Keratinocyte (primary cell): ENCODE measurements around the gene BTBD6. TPM values are rescaled to one million over a fixed set of nuclear protein-coding genes. Genes with fewer than 3 reads are reported as not detected.
"Not testable (repeated sequence)": the region's sequence is repeated elsewhere in the genome, so short reads cannot be mapped to it uniquely, and the experiment has no call there.

Source experiments
- DNase-seq: peaks from one replicate; pipeline ENCODE4 v3.0.0-alpha.2; 2011; ENCODE audit warnings: low read depth, missing footprints, low spot score
- FAIRE-seq: peaks from 2 replicates; lab custom pipeline; 2011; peaks lifted over from hg19 to GRCh38; lab: Jason Lieb, UNC
- H2AFZ ChIP-seq: 2 replicates; pipeline ENCODE4 v1.6.0; 2012; ENCODE audit warnings: low read length, control low read depth, inconsistent platforms; ENCODE audit not compliant: control insufficient read depth
- H3K27ac ChIP-seq: 2 replicates; pipeline ENCODE4 v1.5.1; 2011; ENCODE audit warnings: low read length; ENCODE audit not compliant: control insufficient read depth, insufficient read depth
- H3K27me3 ChIP-seq: 3 replicates; pipeline ENCODE4 v1.6.0; 2011; ENCODE audit warnings: low read length; ENCODE audit not compliant: control insufficient read depth, insufficient read depth; ENCODE audit errors: extremely low read depth
- H3K36me3 ChIP-seq, 2 experiments: 2 replicates in 1 of 2; 3 replicates in 1 of 2; pipeline ENCODE4 v1.5.1; 2011; ENCODE audit warnings: low read length in 2 of 2, mild to moderate bottlenecking in 1 of 2; ENCODE audit not compliant: control insufficient read depth in 2 of 2, insufficient read depth in 2 of 2; ENCODE audit errors: extremely low read depth in 1 of 2
- H3K4me1 ChIP-seq: 3 replicates; pipeline ENCODE4 v1.5.1; 2011; ENCODE audit warnings: low read length; ENCODE audit not compliant: control insufficient read depth, insufficient read depth; ENCODE audit errors: extremely low read depth
- H3K4me2 ChIP-seq: 3 replicates; pipeline ENCODE4 v1.6.0; 2011; ENCODE audit warnings: low read depth, low read length; ENCODE audit not compliant: control insufficient read depth, insufficient read depth; ENCODE audit errors: extremely low read depth
- H3K4me3 ChIP-seq, 3 experiments: fragments of 200-600 bp in 1 of 3; sonication (generic) in 1 of 3; 2 replicates in 2 of 3; 3 replicates in 1 of 3; pipeline ENCODE4 v1.5.1; 2011 to 2016; ENCODE audit warnings: low read length in 3 of 3, mild to moderate bottlenecking in 3 of 3, control low read depth in 2 of 3, inconsistent platforms in 1 of 3, low read depth in 1 of 3, mixed read lengths in 1 of 3, mixed run types in 1 of 3, moderate library complexity in 1 of 3; ENCODE audit not compliant: control insufficient read depth in 2 of 3, insufficient read depth in 2 of 3; ENCODE audit errors: extremely low read depth in 1 of 3
- H3K79me2 ChIP-seq: 2 replicates; pipeline ENCODE4 v1.6.0; 2012; ENCODE audit warnings: low read length; ENCODE audit not compliant: control insufficient read depth, insufficient read depth
- H3K9ac ChIP-seq: 3 replicates; pipeline ENCODE4 v1.6.0; 2011; ENCODE audit warnings: low read length; ENCODE audit not compliant: control insufficient read depth, insufficient read depth; ENCODE audit errors: extremely low read depth
- H3K9me1 ChIP-seq: 3 replicates; pipeline ENCODE4 v1.6.0; 2011; ENCODE audit warnings: low read length; ENCODE audit not compliant: control insufficient read depth, insufficient read depth; ENCODE audit errors: extremely low read depth
- H3K9me3 ChIP-seq: 2 replicates; pipeline ENCODE4 v1.5.1; 2012; ENCODE audit warnings: low read depth, low read length; ENCODE audit not compliant: control insufficient read depth
- H4K20me1 ChIP-seq: 3 replicates; pipeline ENCODE4 v1.6.0; 2011; ENCODE audit warnings: low read length; ENCODE audit not compliant: control insufficient read depth, insufficient read depth; ENCODE audit errors: extremely low read depth
- CTCF ChIP-seq, 3 experiments: IDR thresholded peaks in 1 of 3; conservative IDR thresholded peaks in 1 of 3; optimal IDR thresholded peaks in 1 of 3; 2 replicates in 2 of 3; 3 replicates in 1 of 3; pipeline versions ENCODE3 to v1.5.1; 2011; ENCODE audit warnings: low read length in 3 of 3, mild to moderate bottlenecking in 3 of 3, moderate library complexity in 2 of 3, control low read depth in 1 of 3, inconsistent platforms in 1 of 3; ENCODE audit not compliant: insufficient read depth in 2 of 3; ENCODE audit errors: extremely low read depth in 1 of 3
- EZH2 ChIP-seq: IDR thresholded peaks from one replicate; pipeline ENCODE4 v1.6.1; 2012; ENCODE audit warnings: inconsistent platforms, mild to moderate bottlenecking, low read length, moderate library complexity
- dilution Hi-C: fragments of 300-500 bp; cut with MboI; formaldehyde crosslinking; loops from one replicate; pipeline ENCODE4 v1.7.0; 2020; ENCODE audit warnings: low sequenced_read_pairs; ENCODE audit not compliant: extremely low pct_ligation_motif_present
- polyA plus RNA-seq, 5 experiments: library from polyadenylated mRNA; depleted of rRNA in 3 of 5; stranded (reverse) in 3 of 5; stranded (forward) in 1 of 5; unstranded in 1 of 5; fragments of >200 nt; gene quantifications; 1 replicate in 1 of 5; 2 replicates in 3 of 5; 3 replicates in 1 of 5; pipeline versions ENCODE4 v1.2.1 to v1.2.3, GENCODE V29; 2011 to 2012; ENCODE audit warnings: missing spikeins in 2 of 5, low read depth in 1 of 5, low replicate concordance in 1 of 5

Gene BTBD6
- polyA plus RNA-seq, 1 donor (not counting 4 experiments of a cell fraction or from before 2014, with no cell fraction given) = 22.2 TPM

GRCh38 chr14:105294142-105294597 is 45.8 kb downstream of the BTBD6 start:
- DNase-seq (no peak), FAIRE-seq (no peak)
- Histone ChIP-seq H3K27me3 (no peaks in the 10 kb centered on the region), H3K4me3 (no peak overlapping the region), H3K9me1 (no peaks in the 10 kb centered on the region), H3K36me3 (no peaks in the 10 kb centered on the region), H3K9ac (no peak overlapping the region), H3K27ac (no peak overlapping the region), H3K9me3 (no peaks in the 10 kb centered on the region), H3K4me1 (no peaks in the 10 kb centered on the region), H2AFZ (no peak overlapping the region), H3K4me2 (no peak overlapping the region), H3K79me2 (peaks cover 71% of the 10 kb centered on the region), H4K20me1 (no peaks in the 10 kb centered on the region)
- TF ChIP-seq EZH2 (no peak), CTCF (optimal IDR thresholded peaks at IDR 0.05 in 1 of 3, IDR thresholded peaks at IDR 0.05 in 1 of 3, conservative IDR thresholded peaks at IDR 0.05 in 1 of 3; ENCODE audit: extremely low read depth in 1 of 3, insufficient read depth in 2 of 3, low read length in 3 of 3) (no peak)
- dilution Hi-C loops = no loop called here

- FAIRE-seq, H3K9ac ChIP-seq, H3K4me1 ChIP-seq, H3K9me3 ChIP-seq, dilution Hi-C loops, H3K36me3 ChIP-seq, H3K4me2 ChIP-seq, H2AFZ ChIP-seq, H3K27ac ChIP-seq, H3K27me3 ChIP-seq, H4K20me1 ChIP-seq, DNase-seq, H3K4me3 ChIP-seq, H3K9me1 ChIP-seq: not testable (repeated sequence)
- peaks cover 70% of the 10 kb centered on the region for H3K79me2 ChIP-seq
Measured at GRCh38 chr14:105297311-105297710, 49.0 kb downstream of the BTBD6 start.
